ENCODE data around the gene PLCG1.

Gene PLCG1

GRCh38 chr20:41176711-41177552, 39.6 kb downstream of the PLCG1 start:
- DNase-seq (ENCODE audit: low read depth), result no peak
- H3K4me3 ChIP-seq (ENCODE audit: low read length), result no peak overlapping the region
- TF ChIP-seq, protein P1, sequence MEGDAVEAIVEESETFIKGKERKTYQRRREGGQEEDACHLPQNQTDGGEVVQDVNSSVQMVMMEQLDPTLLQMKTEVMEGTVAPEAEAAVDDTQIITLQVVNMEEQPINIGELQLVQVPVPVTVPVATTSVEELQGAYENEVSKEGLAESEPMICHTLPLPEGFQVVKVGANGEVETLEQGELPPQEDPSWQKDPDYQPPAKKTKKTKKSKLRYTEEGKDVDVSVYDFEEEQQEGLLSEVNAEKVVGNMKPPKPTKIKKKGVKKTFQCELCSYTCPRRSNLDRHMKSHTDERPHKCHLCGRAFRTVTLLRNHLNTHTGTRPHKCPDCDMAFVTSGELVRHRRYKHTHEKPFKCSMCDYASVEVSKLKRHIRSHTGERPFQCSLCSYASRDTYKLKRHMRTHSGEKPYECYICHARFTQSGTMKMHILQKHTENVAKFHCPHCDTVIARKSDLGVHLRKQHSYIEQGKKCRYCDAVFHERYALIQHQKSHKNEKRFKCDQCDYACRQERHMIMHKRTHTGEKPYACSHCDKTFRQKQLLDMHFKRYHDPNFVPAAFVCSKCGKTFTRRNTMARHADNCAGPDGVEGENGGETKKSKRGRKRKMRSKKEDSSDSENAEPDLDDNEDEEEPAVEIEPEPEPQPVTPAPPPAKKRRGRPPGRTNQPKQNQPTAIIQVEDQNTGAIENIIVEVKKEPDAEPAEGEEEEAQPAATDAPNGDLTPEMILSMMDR (conservative IDR thresholded peaks at IDR 0.05; ENCODE audit: low read depth, low read length), result no peak

- TF ChIP-seq, protein P1 (conservative IDR thresholded peaks at IDR 0.05; ENCODE audit: low read depth, low read length), result no peak
- DNase-seq (ENCODE audit: low read depth), result peak; percentile 81
- no peak overlapping the region for H3K4me3 ChIP-seq (ENCODE audit: low read length)
Measured at GRCh38 chr20:41177636-41178035, 40.3 kb downstream of the PLCG1 start.

DNA sequence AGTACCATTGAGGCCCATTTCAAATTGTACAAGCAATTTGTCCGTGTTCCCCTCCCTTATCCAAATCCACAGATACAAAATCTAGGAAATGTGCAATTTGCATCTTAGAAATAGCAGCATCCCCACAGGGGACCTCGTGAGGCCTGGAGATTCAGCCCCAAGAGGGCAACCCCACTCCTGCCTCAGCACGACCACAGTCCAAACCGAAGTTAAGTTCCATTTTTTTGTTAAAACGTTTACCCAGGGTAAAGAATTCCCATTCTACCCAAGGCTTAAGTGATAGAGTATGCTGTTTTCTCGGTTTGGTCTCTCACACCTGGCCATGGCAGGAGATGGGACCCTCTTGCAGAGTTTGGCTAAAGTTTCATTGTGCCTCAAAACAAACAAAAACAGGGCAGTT, 41.2 kb downstream of the PLCG1 start:
- DNase-seq (ENCODE audit: low read depth), result no peak
- no peak overlapping the region for H3K4me3 ChIP-seq (ENCODE audit: low read length)
- TF ChIP-seq, protein P1 (conservative IDR thresholded peaks at IDR 0.05; ENCODE audit: low read depth, low read length), result no peak

DNA sequence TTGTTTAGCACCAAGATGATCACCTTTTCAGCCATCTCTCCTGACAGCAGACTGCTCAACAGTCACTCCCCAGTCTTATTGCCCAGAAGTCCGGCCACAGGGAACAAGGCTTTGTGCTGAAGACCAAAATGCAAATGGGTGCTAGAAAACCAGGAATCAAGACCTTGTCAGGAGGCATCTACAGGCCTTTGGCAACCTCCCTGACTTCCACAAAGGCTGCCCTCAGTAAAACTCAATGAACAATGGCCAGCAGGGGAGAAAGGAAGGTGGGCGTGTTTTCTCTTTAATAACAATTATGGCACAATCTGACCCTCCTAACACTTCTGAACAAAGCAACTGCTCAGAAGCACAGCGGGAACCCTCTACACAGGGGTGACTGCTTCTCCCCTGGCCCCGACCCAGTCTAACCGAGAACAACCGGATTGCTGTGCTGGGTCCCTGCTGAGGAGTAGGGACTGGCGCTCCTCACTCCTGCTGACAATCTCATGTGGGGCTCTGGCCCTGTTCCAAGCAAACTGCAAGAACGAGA, 41.6 kb downstream of the PLCG1 start:
- TF ChIP-seq, protein P1 (conservative IDR thresholded peaks at IDR 0.05; ENCODE audit: low read depth, low read length), result no peak
- DNase-seq (ENCODE audit: low read depth), result no peak
- H3K4me3 ChIP-seq (ENCODE audit: low read length), result no peak overlapping the region

DNA sequence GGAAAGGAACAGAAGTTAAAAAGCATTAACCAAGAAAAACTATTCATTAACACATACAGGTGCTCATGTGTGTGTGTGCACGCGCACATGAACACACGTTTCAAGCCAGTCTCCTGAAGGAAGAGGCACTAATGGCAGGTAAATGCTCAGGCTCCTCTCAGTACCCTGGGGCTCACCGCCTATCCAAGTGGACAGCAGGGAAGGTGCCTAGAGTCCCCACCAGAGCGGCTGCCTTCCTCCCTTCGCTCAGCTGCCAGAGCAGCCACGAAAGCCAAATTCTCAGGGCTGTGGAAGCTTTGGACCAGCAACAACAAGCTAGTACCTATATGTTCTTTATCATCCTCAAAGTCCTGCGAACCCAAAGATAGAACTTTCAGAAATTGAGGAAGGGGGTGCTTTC, 42.6 kb downstream of the PLCG1 start:
- no peak for DNase-seq (ENCODE audit: low read depth)
- no peak overlapping the region for H3K4me3 ChIP-seq (ENCODE audit: low read length)
- TF ChIP-seq, protein P1 (conservative IDR thresholded peaks at IDR 0.05; ENCODE audit: low read depth, low read length), result no peak

- no peak for DNase-seq (ENCODE audit: low read depth)
- H3K4me3 ChIP-seq (ENCODE audit: low read length), result no peak overlapping the region
- TF ChIP-seq, protein P1 (conservative IDR thresholded peaks at IDR 0.05; ENCODE audit: low read depth, low read length), result no peak
Measured at GRCh38 chr20:41180599-41181333, 43.4 kb downstream of the PLCG1 start.

Measured in retinal pigment epithelial cell (primary cell).